ENCODE measurements around the gene SRSF9. TPM values are rescaled to one million over a fixed set of nuclear protein-coding genes. Genes with fewer than 3 reads are reported as not detected.
A peak's percentile ranks its signal among the peaks of the same experiment; 100 is the strongest.

The SRSF9 gene
- total RNA-seq, 2 donors from 2014 or later, result 291 to 324 TPM

GRCh38 chr12:120483621-120484020, 14.1 kb upstream of the SRSF9 start:
- Histone ChIP-seq H3K27ac (ENCODE audit: low read depth, low read length) (no peak overlapping the region), H3K36me3 (ENCODE audit: control insufficient read depth, insufficient read depth, low read length) (no peaks in the 10 kb centered on the region), H3K4me1 (ENCODE audit: control insufficient read depth, insufficient read depth, low read length) (peaks cover 3% of the 10 kb centered on the region), H3K4me3 (ENCODE audit: low read length) (no peak overlapping the region), H3K9ac (ENCODE audit: extremely low read depth, low read length, poor library complexity, severe bottlenecking) (no peak overlapping the region), H3K9me3 (ENCODE audit: control insufficient read depth, low read length) (no peaks in the 10 kb centered on the region), H3K27me3 (ENCODE audit: control insufficient read depth, insufficient read depth, low read length, poor library complexity, severe bottlenecking) (no peaks in the 10 kb centered on the region)
- Mint-ChIP-seq H3K36me3 (ENCODE audit: low read depth) (no peaks in the 10 kb centered on the region), H3K4me3 (no peak overlapping the region), H3K27me3 (ENCODE audit: insufficient read depth) (no peaks in the 10 kb centered on the region), H3K9me3 (no peaks in the 10 kb centered on the region), H3K4me1 (peaks cover 11% of the 10 kb centered on the region), H3K27ac (peak overlapping the region; percentile 2)
- DNase-seq, result no peak
- no peak for TF ChIP-seq CTCF (conservative IDR thresholded peaks at IDR 0.05)
- WGBS, 2 experiments (ENCODE audit: insufficient coverage in 1 of 2, insufficient read length in 1 of 2), result 92 to 100% methylated on average over 1 of the region's 1 CpG

- Histone ChIP-seq H3K4me3 (ENCODE audit: low read length) (no peak overlapping the region), H3K36me3 (ENCODE audit: control insufficient read depth, insufficient read depth, low read length) (no peaks in the 10 kb centered on the region), H3K27me3 (ENCODE audit: control insufficient read depth, insufficient read depth, low read length, poor library complexity, severe bottlenecking) (no peaks in the 10 kb centered on the region), H3K4me1 (ENCODE audit: control insufficient read depth, insufficient read depth, low read length) (peaks cover 3% of the 10 kb centered on the region), H3K9ac (ENCODE audit: extremely low read depth, low read length, poor library complexity, severe bottlenecking) (no peak overlapping the region), H3K9me3 (ENCODE audit: control insufficient read depth, low read length) (no peaks in the 10 kb centered on the region), H3K27ac (ENCODE audit: low read depth, low read length) (no peak overlapping the region)
- Mint-ChIP-seq H3K36me3 (ENCODE audit: low read depth) (no peaks in the 10 kb centered on the region), H3K27me3 (ENCODE audit: insufficient read depth) (no peaks in the 10 kb centered on the region), H3K4me1 (peaks cover 11% of the 10 kb centered on the region), H3K9me3 (no peaks in the 10 kb centered on the region), H3K27ac (no peak overlapping the region), H3K4me3 (no peak overlapping the region)
- 91 to 96% methylated on average over 5 to 8 of the region's 9 CpGs for WGBS, 2 experiments (ENCODE audit: insufficient coverage in 1 of 2, insufficient read length in 1 of 2)
- no peak for DNase-seq
- TF ChIP-seq CTCF (conservative IDR thresholded peaks at IDR 0.05), result no peak
Observed at GRCh38 chr12:120481022-120481767, 11.6 kb upstream of the SRSF9 start.

- no peak overlapping the region for H3K4me3 Mint-ChIP-seq
- Histone ChIP-seq H3K4me1 (ENCODE audit: control insufficient read depth, insufficient read depth, low read length) (peaks cover 3% of the 10 kb centered on the region), H3K9ac (ENCODE audit: extremely low read depth, low read length, poor library complexity, severe bottlenecking) (no peak overlapping the region), H3K9me3 (ENCODE audit: control insufficient read depth, low read length) (no peaks in the 10 kb centered on the region), H3K36me3 (ENCODE audit: control insufficient read depth, insufficient read depth, low read length) (no peaks in the 10 kb centered on the region), H3K27me3 (ENCODE audit: control insufficient read depth, insufficient read depth, low read length, poor library complexity, severe bottlenecking) (no peaks in the 10 kb centered on the region), H3K4me3 (ENCODE audit: low read length) (no peak overlapping the region), H3K27ac (ENCODE audit: low read depth, low read length) (no peak overlapping the region)
- H3K9me3 Mint-ChIP-seq, result no peaks in the 10 kb centered on the region
- H3K36me3 Mint-ChIP-seq (ENCODE audit: low read depth), result no peaks in the 10 kb centered on the region
- 86 to 90% methylated on average over 1 of the region's 1 CpG for WGBS, 2 experiments (ENCODE audit: insufficient coverage in 1 of 2, insufficient read length in 1 of 2)
- H3K27me3 Mint-ChIP-seq (ENCODE audit: insufficient read depth), result no peaks in the 10 kb centered on the region
- H3K27ac Mint-ChIP-seq, result no peak overlapping the region
- no peak for DNase-seq
- TF ChIP-seq CTCF (conservative IDR thresholded peaks at IDR 0.05), result no peak
- peaks cover 11% of the 10 kb centered on the region for H3K4me1 Mint-ChIP-seq
Observed at GRCh38 chr12:120480211-120480610, 10.7 kb upstream of the SRSF9 start.
